Measurements from ENCODE around the gene KDM5C.

DNA sequence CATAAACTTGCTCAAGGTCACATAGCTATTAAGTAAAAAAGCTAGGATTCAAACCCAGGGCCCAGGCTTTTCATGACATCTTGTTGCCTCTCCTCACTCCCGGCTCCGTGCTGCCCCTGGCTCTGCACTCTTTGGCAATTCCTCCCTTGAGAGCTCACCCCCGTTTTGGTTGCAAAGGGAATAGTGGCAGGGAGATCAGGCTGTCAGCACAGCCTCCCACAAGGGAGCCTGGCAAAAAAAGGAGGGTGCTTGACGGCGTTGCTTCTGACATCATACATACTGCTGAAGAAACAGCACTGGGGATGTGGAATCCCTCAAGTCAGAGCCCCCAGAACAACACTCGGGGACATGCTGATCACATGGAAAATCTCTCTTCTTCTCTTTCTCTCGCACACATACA lies 35.8 kb upstream of the KDM5C start:
- TF ChIP-seq, protein P1, sequence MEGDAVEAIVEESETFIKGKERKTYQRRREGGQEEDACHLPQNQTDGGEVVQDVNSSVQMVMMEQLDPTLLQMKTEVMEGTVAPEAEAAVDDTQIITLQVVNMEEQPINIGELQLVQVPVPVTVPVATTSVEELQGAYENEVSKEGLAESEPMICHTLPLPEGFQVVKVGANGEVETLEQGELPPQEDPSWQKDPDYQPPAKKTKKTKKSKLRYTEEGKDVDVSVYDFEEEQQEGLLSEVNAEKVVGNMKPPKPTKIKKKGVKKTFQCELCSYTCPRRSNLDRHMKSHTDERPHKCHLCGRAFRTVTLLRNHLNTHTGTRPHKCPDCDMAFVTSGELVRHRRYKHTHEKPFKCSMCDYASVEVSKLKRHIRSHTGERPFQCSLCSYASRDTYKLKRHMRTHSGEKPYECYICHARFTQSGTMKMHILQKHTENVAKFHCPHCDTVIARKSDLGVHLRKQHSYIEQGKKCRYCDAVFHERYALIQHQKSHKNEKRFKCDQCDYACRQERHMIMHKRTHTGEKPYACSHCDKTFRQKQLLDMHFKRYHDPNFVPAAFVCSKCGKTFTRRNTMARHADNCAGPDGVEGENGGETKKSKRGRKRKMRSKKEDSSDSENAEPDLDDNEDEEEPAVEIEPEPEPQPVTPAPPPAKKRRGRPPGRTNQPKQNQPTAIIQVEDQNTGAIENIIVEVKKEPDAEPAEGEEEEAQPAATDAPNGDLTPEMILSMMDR (IDR thresholded peaks at IDR 0.05), result no peak
- no peak for TF ChIP-seq POLR2A (IDR thresholded peaks at IDR 0.05)

All from body of pancreas (tissue), 4 donors.